ENCODE measurements around the gene STX7.

- TF ChIP-seq CTCF (IDR thresholded peaks at IDR 0.05; ENCODE audit: low read depth, low read length) (no peak), EZH2phosphoT487 (IDR thresholded peaks at IDR 0.05; ENCODE audit: low read depth) (no peak)
Measured at GRCh38 chr6:132445201-132445951, 67.5 kb downstream of the STX7 start.
